ENCODE data around the gene RHBDL3.
A peak's percentile ranks its signal among the peaks of the same experiment; 100 is the strongest.
"Not testable (repeated sequence)": the region's sequence is repeated elsewhere in the genome, so short reads cannot be mapped to it uniquely, and the experiment has no call there.

RHBDL3 gene

GRCh38 chr17:32249475-32249874 lies 16.2 kb upstream of the RHBDL3 start:
- no peak for DNase-seq (ENCODE audit: insufficient read length, low spot score)
- TF ChIP-seq POLR2A (IDR thresholded peaks at IDR 0.05; ENCODE audit: low read depth, low read length) = no peak
- no peak for TF ChIP-seq SPI1 (IDR thresholded peaks at IDR 0.05; ENCODE audit: low read depth, low read length)
- TF ChIP-seq PAX5 (IDR thresholded peaks at IDR 0.05; ENCODE audit: insufficient read depth, low read length, severe bottlenecking) = no peak
- no peak for TF ChIP-seq POU2F2 (IDR thresholded peaks at IDR 0.05; ENCODE audit: low read depth, low read length)
- no peak for TF ChIP-seq TAF1 (IDR thresholded peaks at IDR 0.05; ENCODE audit: low read depth, low read length)
- no peak for TF ChIP-seq POLR2AphosphoS5 (IDR thresholded peaks at IDR 0.05; ENCODE audit: low read depth, low read length)
- FAIRE-seq = no peak

- TF ChIP-seq POLR2A (IDR thresholded peaks at IDR 0.05; ENCODE audit: low read depth, low read length) (no peak), POLR2AphosphoS5 (IDR thresholded peaks at IDR 0.05; ENCODE audit: low read depth, low read length) (no peak), POU2F2 (IDR thresholded peaks at IDR 0.05; ENCODE audit: low read depth, low read length) (no peak), PAX5 (IDR thresholded peaks at IDR 0.05; ENCODE audit: insufficient read depth, low read length, severe bottlenecking) (no peak), TAF1 (IDR thresholded peaks at IDR 0.05; ENCODE audit: low read depth, low read length) (no peak), SPI1 (IDR thresholded peaks at IDR 0.05; ENCODE audit: low read depth, low read length) (no peak)
- peak; percentile 94 for FAIRE-seq
- peak; percentile 68 for DNase-seq (ENCODE audit: insufficient read length, low spot score)
These were observed 12.5 kb upstream of the RHBDL3 start for GRCh38 chr17:32253117-32253611.

- FAIRE-seq (no peak), DNase-seq (ENCODE audit: insufficient read length, low spot score) (no peak)
- TF ChIP-seq TAF1 (IDR thresholded peaks at IDR 0.05; ENCODE audit: low read depth, low read length) (no peak), POLR2A (IDR thresholded peaks at IDR 0.05; ENCODE audit: low read depth, low read length) (no peak), POLR2AphosphoS5 (IDR thresholded peaks at IDR 0.05; ENCODE audit: low read depth, low read length) (no peak), PAX5 (IDR thresholded peaks at IDR 0.05; ENCODE audit: insufficient read depth, low read length, severe bottlenecking) (no peak), POU2F2 (IDR thresholded peaks at IDR 0.05; ENCODE audit: low read depth, low read length) (no peak), SPI1 (IDR thresholded peaks at IDR 0.05; ENCODE audit: low read depth, low read length) (no peak)
These were observed 9.5 kb upstream of the RHBDL3 start for GRCh38 chr17:32256012-32256700.

GRCh38 chr17:32256701-32257019 lies 9.0 kb upstream of the RHBDL3 start:
- no peak for DNase-seq (ENCODE audit: insufficient read length, low spot score)
- FAIRE-seq = no peak
- TF ChIP-seq POLR2A (IDR thresholded peaks at IDR 0.05; ENCODE audit: low read depth, low read length) (no peak), TAF1 (IDR thresholded peaks at IDR 0.05; ENCODE audit: low read depth, low read length) (no peak), POU2F2 (IDR thresholded peaks at IDR 0.05; ENCODE audit: low read depth, low read length) (no peak), PAX5 (IDR thresholded peaks at IDR 0.05; ENCODE audit: insufficient read depth, low read length, severe bottlenecking) (no peak)

GRCh38 chr17:32258383-32259140 lies 7.1 kb upstream of the RHBDL3 start:
- TF ChIP-seq POU2F2 (IDR thresholded peaks at IDR 0.05; ENCODE audit: low read depth, low read length) (no peak), POLR2A (IDR thresholded peaks at IDR 0.05; ENCODE audit: low read depth, low read length) (no peak), TAF1 (IDR thresholded peaks at IDR 0.05; ENCODE audit: low read depth, low read length) (no peak), POLR2AphosphoS5 (IDR thresholded peaks at IDR 0.05; ENCODE audit: low read depth, low read length) (no peak), PAX5 (IDR thresholded peaks at IDR 0.05; ENCODE audit: insufficient read depth, low read length, severe bottlenecking) (no peak), SPI1 (IDR thresholded peaks at IDR 0.05; ENCODE audit: low read depth, low read length) (no peak)
- no peak for FAIRE-seq
- DNase-seq (ENCODE audit: insufficient read length, low spot score) = no peak

- no peak for TF ChIP-seq POLR2AphosphoS5 (IDR thresholded peaks at IDR 0.05; ENCODE audit: low read depth, low read length)
- TF ChIP-seq SPI1 (IDR thresholded peaks at IDR 0.05; ENCODE audit: low read depth, low read length) = no peak
- TF ChIP-seq POU2F2 (IDR thresholded peaks at IDR 0.05; ENCODE audit: low read depth, low read length) = no peak
- TF ChIP-seq POLR2A (IDR thresholded peaks at IDR 0.05; ENCODE audit: low read depth, low read length) = no peak
- DNase-seq (ENCODE audit: insufficient read length, low spot score) (no peak), FAIRE-seq (no peak)
These were observed 6.0 kb upstream of the RHBDL3 start for GRCh38 chr17:32259586-32259985.

- TF ChIP-seq PAX5 (IDR thresholded peaks at IDR 0.05; ENCODE audit: insufficient read depth, low read length, severe bottlenecking) (no peak), POU2F2 (IDR thresholded peaks at IDR 0.05; ENCODE audit: low read depth, low read length) (no peak), POLR2A (IDR thresholded peaks at IDR 0.05; ENCODE audit: low read depth, low read length) (no peak), SPI1 (IDR thresholded peaks at IDR 0.05; ENCODE audit: low read depth, low read length) (no peak), TAF1 (IDR thresholded peaks at IDR 0.05; ENCODE audit: low read depth, low read length) (no peak), POLR2AphosphoS5 (IDR thresholded peaks at IDR 0.05; ENCODE audit: low read depth, low read length) (no peak)
- DNase-seq (ENCODE audit: insufficient read length, low spot score) = no peak
- no peak for FAIRE-seq
These were observed 4.3 kb upstream of the RHBDL3 start for GRCh38 chr17:32261417-32261736.

- DNase-seq (ENCODE audit: insufficient read length, low spot score) = no peak
- no peak for FAIRE-seq
- TF ChIP-seq POU2F2 (IDR thresholded peaks at IDR 0.05; ENCODE audit: low read depth, low read length) (no peak), SPI1 (IDR thresholded peaks at IDR 0.05; ENCODE audit: low read depth, low read length) (no peak), POLR2AphosphoS5 (IDR thresholded peaks at IDR 0.05; ENCODE audit: low read depth, low read length) (no peak), POLR2A (IDR thresholded peaks at IDR 0.05; ENCODE audit: low read depth, low read length) (no peak), PAX5 (IDR thresholded peaks at IDR 0.05; ENCODE audit: insufficient read depth, low read length, severe bottlenecking) (no peak), TAF1 (IDR thresholded peaks at IDR 0.05; ENCODE audit: low read depth, low read length) (no peak)
These were observed 3.6 kb upstream of the RHBDL3 start for GRCh38 chr17:32261936-32262510.

GRCh38 chr17:32263515-32263914 lies 2.1 kb upstream of the RHBDL3 start:
- FAIRE-seq; DNase-seq (ENCODE audit: insufficient read length, low spot score): not testable (repeated sequence)
